ENCODE results near the gene FIBP. TPM values are rescaled to one million over a fixed set of nuclear protein-coding genes. Genes with fewer than 3 reads are reported as not detected.

FIBP gene
- total RNA-seq, 1 donor from 2014 or later, result 67.4 TPM

GRCh38 chr11:65870307-65870658, 18.0 kb downstream of the FIBP start:
- Histone ChIP-seq H3K27me3 (ENCODE audit: insufficient read depth, low read length) (no peaks in the 10 kb centered on the region), H3K9me3 (ENCODE audit: insufficient read depth, low read depth, low read length) (no peaks in the 10 kb centered on the region), H3K4me1 (ENCODE audit: insufficient read depth, low read length) (peaks cover 33% of the 10 kb centered on the region), H3K4me3 (ENCODE audit: insufficient read depth, low read depth, low read length) (no peak overlapping the region), H3K79me2 (ENCODE audit: insufficient read depth, low read length) (peaks cover 47% of the 10 kb centered on the region), H3K36me3 (ENCODE audit: insufficient read depth, low read length) (peaks cover 15% of the 10 kb centered on the region), H3K9ac (ENCODE audit: low read length) (peak overlapping the region; percentile 92), H3K27ac (ENCODE audit: low read depth, low read length) (no peak overlapping the region), H4K20me1 (ENCODE audit: insufficient read depth, low read length) (peaks cover 61% of the 10 kb centered on the region), H2AFZ (ENCODE audit: low read depth, low read length) (no peak overlapping the region), H3K4me2 (ENCODE audit: low read length) (peak overlapping the region; percentile 100)
- no peaks in the 10 kb centered on the region for H3K27me3 Mint-ChIP-seq (ENCODE audit: low read depth, unreplicated experiment)
- FAIRE-seq, result no peak
- peaks cover 14% of the 10 kb centered on the region for H3K4me1 Mint-ChIP-seq (ENCODE audit: low read depth, unreplicated experiment)
- peak overlapping the region; percentile 60 for H3K4me3 Mint-ChIP-seq (ENCODE audit: unreplicated experiment)
- no peak for TF ChIP-seq EZH2 (IDR thresholded peaks at IDR 0.05; ENCODE audit: insufficient read depth, low read length)
- no peak for TF ChIP-seq CTCF (IDR thresholded peaks at IDR 0.05; ENCODE audit: insufficient read depth, low read depth, low read length)
- peaks cover 7% of the 10 kb centered on the region for H3K36me3 Mint-ChIP-seq (ENCODE audit: low read depth, unreplicated experiment)
- no peaks in the 10 kb centered on the region for H3K9me3 Mint-ChIP-seq (ENCODE audit: unreplicated experiment)
- H3K27ac Mint-ChIP-seq (ENCODE audit: unreplicated experiment), result peak overlapping the region; percentile 50
- no peak for DNase-seq (ENCODE audit: low read depth)

- Mint-ChIP-seq H3K36me3 (ENCODE audit: low read depth, unreplicated experiment) (peaks cover 10% of the 10 kb centered on the region), H3K9me3 (ENCODE audit: unreplicated experiment) (no peaks in the 10 kb centered on the region), H3K4me3 (ENCODE audit: unreplicated experiment) (no peak overlapping the region), H3K27ac (ENCODE audit: unreplicated experiment) (peak overlapping the region; percentile 58), H3K27me3 (ENCODE audit: low read depth, unreplicated experiment) (no peaks in the 10 kb centered on the region), H3K4me1 (ENCODE audit: low read depth, unreplicated experiment) (peaks cover 14% of the 10 kb centered on the region)
- H3K9me3 ChIP-seq (ENCODE audit: insufficient read depth, low read depth, low read length), result no peaks in the 10 kb centered on the region
- no peak for FAIRE-seq
- H4K20me1 ChIP-seq (ENCODE audit: insufficient read depth, low read length), result peaks cover 66% of the 10 kb centered on the region
- peak overlapping the region; percentile 100 for H3K4me2 ChIP-seq (ENCODE audit: low read length)
- H3K4me3 ChIP-seq (ENCODE audit: insufficient read depth, low read depth, low read length), result no peak overlapping the region
- no peak overlapping the region for H3K27ac ChIP-seq (ENCODE audit: low read depth, low read length)
- H3K79me2 ChIP-seq (ENCODE audit: insufficient read depth, low read length), result peaks cover 47% of the 10 kb centered on the region
- no peak overlapping the region for H2AFZ ChIP-seq (ENCODE audit: low read depth, low read length)
- no peak for DNase-seq (ENCODE audit: low read depth)
- H3K4me1 ChIP-seq (ENCODE audit: insufficient read depth, low read length), result peaks cover 33% of the 10 kb centered on the region
- no peaks in the 10 kb centered on the region for H3K27me3 ChIP-seq (ENCODE audit: insufficient read depth, low read length)
- peaks cover 15% of the 10 kb centered on the region for H3K36me3 ChIP-seq (ENCODE audit: insufficient read depth, low read length)
- peak overlapping the region; percentile 92 for H3K9ac ChIP-seq (ENCODE audit: low read length)
- TF ChIP-seq EZH2 (IDR thresholded peaks at IDR 0.05; ENCODE audit: insufficient read depth, low read length) (no peak), CTCF (IDR thresholded peaks at IDR 0.05; ENCODE audit: insufficient read depth, low read depth, low read length) (no peak)
Measured at GRCh38 chr11:65869643-65870306, 18.5 kb downstream of the FIBP start.

GRCh38 chr11:65868907-65869306, 19.4 kb downstream of the FIBP start:
- Mint-ChIP-seq H3K4me1 (ENCODE audit: low read depth, unreplicated experiment) (peaks cover 14% of the 10 kb centered on the region), H3K4me3 (ENCODE audit: unreplicated experiment) (peak overlapping the region; percentile 62), H3K27ac (ENCODE audit: unreplicated experiment) (no peak overlapping the region), H3K27me3 (ENCODE audit: low read depth, unreplicated experiment) (no peaks in the 10 kb centered on the region), H3K36me3 (ENCODE audit: low read depth, unreplicated experiment) (peaks cover 12% of the 10 kb centered on the region), H3K9me3 (ENCODE audit: unreplicated experiment) (no peaks in the 10 kb centered on the region)
- H3K79me2 ChIP-seq (ENCODE audit: insufficient read depth, low read length), result peaks cover 55% of the 10 kb centered on the region
- no peak overlapping the region for H3K9ac ChIP-seq (ENCODE audit: low read length)
- no peak overlapping the region for H3K27ac ChIP-seq (ENCODE audit: low read depth, low read length)
- H3K27me3 ChIP-seq (ENCODE audit: insufficient read depth, low read length), result no peaks in the 10 kb centered on the region
- H3K4me1 ChIP-seq (ENCODE audit: insufficient read depth, low read length), result peaks cover 33% of the 10 kb centered on the region
- TF ChIP-seq CTCF (IDR thresholded peaks at IDR 0.05; ENCODE audit: insufficient read depth, low read depth, low read length) (no peak), EZH2 (IDR thresholded peaks at IDR 0.05; ENCODE audit: insufficient read depth, low read length) (no peak)
- no peak overlapping the region for H3K4me2 ChIP-seq (ENCODE audit: low read length)
- no peak overlapping the region for H3K4me3 ChIP-seq (ENCODE audit: insufficient read depth, low read depth, low read length)
- DNase-seq (ENCODE audit: low read depth), result no peak
- H3K9me3 ChIP-seq (ENCODE audit: insufficient read depth, low read depth, low read length), result no peaks in the 10 kb centered on the region
- H4K20me1 ChIP-seq (ENCODE audit: insufficient read depth, low read length), result peaks cover 75% of the 10 kb centered on the region
- no peak for FAIRE-seq
- no peak overlapping the region for H2AFZ ChIP-seq (ENCODE audit: low read depth, low read length)
- H3K36me3 ChIP-seq (ENCODE audit: insufficient read depth, low read length), result peaks cover 22% of the 10 kb centered on the region
